GM12878 (cell line): Measurements from ENCODE around the gene CHAMP1. TPM values are rescaled to one million over a fixed set of nuclear protein-coding genes. Genes with fewer than 3 reads are reported as not detected.

Experiments
- ATAC-seq: fragments of 200-7000 bp; cut with Tn5 transposase; 3 replicates; pipeline ENCODE4 v1.9.1; 2020; ENCODE audit warnings: mild to moderate bottlenecking, moderate library complexity
- BruUV-seq: library from RNA; stranded (reverse); fragments of 400-500 nt; replicated peaks from 2 replicates; lab custom pipeline; 2021; lab: Mats Ljungman, UMichigan
- CTCF ChIA-PET: fragments of 300-600 bp; sonication (Branson Sonifier 250); formaldehyde crosslinking; extraction: SDS; loops from one replicate; lab custom pipeline; 2021; ENCODE audit warnings: inconsistent platforms; lab: Yijun Ruan, JAX
- POLR2A ChIA-PET: fragments of 350-600 bp; formaldehyde crosslinking; extraction: SDS; loops from one replicate; lab custom pipeline; 2021; ENCODE audit warnings: inconsistent platforms; lab: Charles Lee
- RAD21 ChIA-PET: fragments of 300-600 bp; sonication (Branson Sonifier 250); formaldehyde crosslinking; loops from one replicate; lab custom pipeline; 2023; ENCODE audit warnings: antibody characterized with exemption; ENCODE audit not compliant: unreplicated experiment; lab: Charles Lee
- SMC1A ChIA-PET: fragments of 300-600 bp; sonication (Branson Sonifier 250); formaldehyde crosslinking; loops from one replicate; lab custom pipeline; 2023; ENCODE audit not compliant: unreplicated experiment, uncharacterized antibody; lab: Charles Lee
- DNase-seq: peaks from one replicate; pipeline ENCODE4 v3.0.0-alpha.2; 2011; ENCODE audit warnings: low read depth, low spot score
- FAIRE-seq: peaks from 3 replicates; lab custom pipeline; 2011; peaks lifted over from hg19 to GRCh38; lab: Jason Lieb, UNC
- H2AFZ ChIP-seq: 2 replicates; pipeline ENCODE4 v1.6.0; 2011; ENCODE audit warnings: low read depth, low read length, control low read depth; ENCODE audit not compliant: control insufficient read depth
- H3K27ac ChIP-seq: 2 replicates; pipeline ENCODE4 v1.5.1; 2011; ENCODE audit warnings: control low read depth; ENCODE audit not compliant: control insufficient read depth, insufficient read depth
- H3K27me3 ChIP-seq, 2 experiments: replicated peaks in 1 of 2; 2 replicates each; pipeline versions ENCODE4 v1.6.0 to v1.6.1; 2011; ENCODE audit warnings: low read length in 1 of 2; ENCODE audit not compliant: control insufficient read depth in 2 of 2, insufficient read depth in 2 of 2
- H3K36me3 ChIP-seq, 2 experiments: 2 replicates each; pipeline ENCODE4 v1.5.1; 2011; ENCODE audit warnings: low read length in 1 of 2; ENCODE audit not compliant: control insufficient read depth in 2 of 2, insufficient read depth in 2 of 2
- H3K4me1 ChIP-seq: 2 replicates; pipeline ENCODE4 v1.6.1; 2011; ENCODE audit warnings: mild to moderate bottlenecking, low read length, moderate library complexity, mixed read lengths; ENCODE audit not compliant: control insufficient read depth, insufficient read depth
- H3K4me2 ChIP-seq: 2 replicates; pipeline ENCODE4 v1.6.0; 2011; ENCODE audit warnings: control low read depth; ENCODE audit not compliant: control insufficient read depth, insufficient read depth
- H3K4me3 ChIP-seq: fragments of 200-600 bp; sonication (generic); 2 replicates; pipeline ENCODE4 v1.5.1; 2016
- H3K79me2 ChIP-seq: 2 replicates; pipeline ENCODE4 v1.6.0; 2011; ENCODE audit warnings: low read length; ENCODE audit not compliant: control insufficient read depth, insufficient read depth
- H3K9ac ChIP-seq: 2 replicates; pipeline ENCODE4 v1.8.0; 2011; ENCODE audit warnings: low read length, control low read depth, mixed read lengths; ENCODE audit not compliant: control insufficient read depth, insufficient read depth
- H3K9me3 ChIP-seq: replicated peaks from 3 replicates; pipeline ENCODE4 v1.5.1; 2011; ENCODE audit warnings: mild to moderate bottlenecking, low read length; ENCODE audit not compliant: control insufficient read depth, insufficient read depth
- H4K20me1 ChIP-seq: 2 replicates; pipeline ENCODE4 v1.6.0; 2011; ENCODE audit not compliant: control insufficient read depth, insufficient read depth
- CHD2 ChIP-seq: IDR thresholded peaks from 2 replicates; pipeline ENCODE4 v1.6.1; 2011; ENCODE audit warnings: low read depth, low read length, improper control_type of control experiment, borderline replicate concordance
- EED ChIP-seq: sonication (generic); IDR thresholded peaks from 2 replicates; pipeline ENCODE4 v1.6.1; 2016; ENCODE audit warnings: antibody characterized with exemption, low read depth
- FOS ChIP-seq: IDR thresholded peaks from 3 replicates; pipeline ENCODE4 v1.6.1; 2011; ENCODE audit warnings: borderline replicate concordance; ENCODE audit not compliant: insufficient read length; ENCODE audit errors: extremely low read depth
- GATAD2B ChIP-seq: fragments of 450-650 bp; conservative IDR thresholded peaks from 2 replicates; pipeline ENCODE4 v1.6.1; 2017; ENCODE audit warnings: low read depth, mild to moderate bottlenecking, moderate library complexity
- IRF5 ChIP-seq: fragments of 450-650 bp; IDR thresholded peaks from 2 replicates; pipeline ENCODE4 v1.6.1; 2017; ENCODE audit warnings: borderline replicate concordance
- JUND ChIP-seq: IDR thresholded peaks from 2 replicates; pipeline ENCODE4 v1.6.1; 2012; ENCODE audit warnings: low read depth, mild to moderate bottlenecking, low read length, improper control_type of control experiment, moderate library complexity
- NRF1 ChIP-seq: conservative IDR thresholded peaks from 2 replicates; pipeline ENCODE4 v1.6.1; 2011; ENCODE audit warnings: mild to moderate bottlenecking, low read depth, low read length, improper control_type of control experiment
- PAX5 ChIP-seq: IDR thresholded peaks from 2 replicates; pipeline ENCODE4 v1.6.1; 2011; ENCODE audit warnings: low read depth, low read length, borderline replicate concordance
- POLR2A ChIP-seq: IDR thresholded peaks from 2 replicates; pipeline ENCODE4 v1.6.1; 2011; ENCODE audit warnings: low read depth, mild to moderate bottlenecking, low read length
- POLR2AphosphoS5 ChIP-seq: IDR thresholded peaks from 2 replicates; pipeline ENCODE4 v1.6.1; 2011; ENCODE audit warnings: mild to moderate bottlenecking, low read length, inconsistent platforms
- RBBP5 ChIP-seq: fragments of 200-600 bp; sonication (generic); conservative IDR thresholded peaks from 2 replicates; pipeline ENCODE4 v1.6.1; 2016
- ZBTB33 ChIP-seq: fragments of 450-650 bp; IDR thresholded peaks from 2 replicates; pipeline ENCODE4 v1.6.1; 2017; ENCODE audit warnings: mild to moderate bottlenecking
- ZNF384 ChIP-seq: IDR thresholded peaks from 2 replicates; pipeline ENCODE4 v1.6.1; 2012; ENCODE audit warnings: low read depth, mild to moderate bottlenecking, low read length, improper control_type of control experiment, borderline replicate concordance
- ZZZ3 ChIP-seq: IDR thresholded peaks from 2 replicates; pipeline ENCODE4 v1.6.1; 2011; ENCODE audit warnings: low read depth; ENCODE audit not compliant: control insufficient read depth, insufficient read length
- WGBS: methylation state at CpG from one replicate; pipeline ENCODE4 v1.1.6; 2016; ENCODE audit warnings: low lambda C conversion rate; ENCODE audit not compliant: insufficient replicate concordance, insufficient coverage; ENCODE audit errors: missing lambda C conversion rate; 5-methylcytosine and 5-hydroxymethylcytosine counted together
- in situ Hi-C: fragments of 300-500 bp; cut with MboI; formaldehyde crosslinking; loops from 9 replicates; pipeline ENCODE4 v1.14.3; 2018; ENCODE audit warnings: mixed read lengths
- intact Hi-C: fragments of 100-400 bp; cut with micrococcal nuclease; formaldehyde crosslinking; loops from one replicate; pipeline ENCODE4 v1.14.2; 2022; ENCODE audit not compliant: unreplicated experiment
- polyA plus RNA-seq, 11 experiments: library from polyadenylated mRNA; depleted of rRNA in 4 of 11; unstranded in 6 of 11; stranded (reverse) in 5 of 11; fragments of >200 nt; fragmentation: Nextera tagmentation in 4 of 11; fragmentation: Illumina TruSeq in 1 of 11; extraction: Ambion mirVana in 4 of 11; extraction: Trizol in 1 of 11; gene quantifications; 1 replicate in 1 of 11; 2 replicates in 10 of 11; pipeline versions ENCODE4 v1.2.1 to v1.2.3, GENCODE V29; 2011 to 2016; ENCODE audit warnings: inconsistent platforms in 2 of 11, missing spikeins in 2 of 11, low read depth in 1 of 11
- total RNA-seq, 4 experiments: library from RNA; depleted of rRNA in 3 of 4; stranded (reverse); fragments of >200 nt in 3 of 4; fragmentation: Illumina TruSeq in 1 of 4; extraction: Trizol in 1 of 4; gene quantifications; 2 replicates each; pipeline versions ENCODE4 v1.2.1 to v1.2.3, GENCODE V29; 2013 to 2021

Gene CHAMP1
- total and polyA plus RNA-seq, 10 of the 15 experiments (the other 5 are each of a cell fraction or from before 2014, with no cell fraction given): 1.1 to 54.8 (median 23.9) TPM

DNA sequence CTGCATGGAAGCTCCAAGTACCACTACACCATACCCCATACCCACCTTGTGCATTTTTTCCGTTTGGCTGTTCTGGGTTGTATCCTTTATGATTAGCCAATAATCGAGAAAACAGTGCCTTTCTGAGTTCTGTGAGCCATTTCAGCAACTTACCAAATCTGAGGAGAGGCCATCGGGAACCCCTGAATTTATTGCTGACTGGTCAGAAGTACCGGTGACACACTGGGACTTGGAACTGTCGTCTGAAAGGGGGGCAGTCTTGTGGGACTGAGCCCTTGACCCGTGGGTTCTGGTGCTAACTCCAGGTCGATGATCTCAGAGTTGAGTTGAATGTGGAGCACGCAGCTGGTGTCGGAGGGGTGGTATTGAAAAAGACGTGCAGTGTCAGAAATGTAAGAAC lies 17.9 kb upstream of the CHAMP1 start:
- DNase-seq: no peak
- ChIA-PET SMC1A (no interaction called here), POLR2A (interaction anchor here (1.2 kb wide), 1 partner anchor 17 kb away, joined by 4 read pairs; no protein-coding TSS in a partner anchor), CTCF (no interaction called here), RAD21 (interaction anchor here (1.4 kb wide), 1 partner anchor 17 kb away, joined by 3 read pairs; the partner anchor contains the start of gene CHAMP1)
- 30% methylated on average over 10 of the region's 10 CpGs for WGBS
- Histone ChIP-seq H3K27ac (peak overlapping the region; percentile 82), H3K9ac (peak overlapping the region; percentile 39; the same call in 1 of the 2 replicates), H3K4me2 (peak overlapping the region; percentile 69), H2AFZ (peak overlapping the region; percentile 41), H3K4me3 (peak overlapping the region; percentile 7; the same call in 1 of the 2 replicates), H3K36me3 (peaks cover 6 to 30% of the 10 kb centered on the region in 2 experiments), H3K9me3 (no peaks in the 10 kb centered on the region), H3K4me1 (peaks cover 45% of the 10 kb centered on the region), H4K20me1 (no peaks in the 10 kb centered on the region), H3K27me3 (no peaks in the 10 kb centered on the region), H3K79me2 (peaks cover 5% of the 10 kb centered on the region)
- ATAC-seq: no peak
- BruUV-seq: no TSS peak
- TF ChIP-seq ZNF384 (no peak), NRF1 (no peak), JUND (no peak), ZZZ3 (no peak), POLR2A (0 out of 2 replicates have a peak, but pooled peaks have one; percentile 16), FOS (no peak), RBBP5 (no peak)
- in situ Hi-C loops: no loop called here
- FAIRE-seq: peak; percentile 74
- intact Hi-C loops: no loop called here

DNA sequence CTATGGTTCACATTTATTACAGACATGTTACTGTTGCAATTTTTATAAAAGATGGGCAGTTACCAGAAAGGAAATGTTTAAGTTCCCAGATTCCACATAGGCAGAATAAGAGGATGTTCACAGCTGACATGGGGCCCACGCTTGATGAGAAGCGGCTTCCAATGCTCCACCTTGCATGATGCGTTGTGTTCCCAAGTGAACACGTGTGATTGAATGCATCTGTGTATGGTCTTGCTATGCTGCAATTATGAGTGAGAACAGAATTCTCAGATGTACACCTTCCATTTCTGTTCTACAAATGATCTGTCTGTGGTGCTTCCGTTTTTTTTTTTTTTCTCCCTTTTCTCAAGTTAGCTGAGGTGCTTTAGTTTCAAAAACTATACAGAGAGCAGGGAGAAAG lies 17.4 kb upstream of the CHAMP1 start:
- RAD21 ChIA-PET: interaction anchor here (1.4 kb wide), 1 partner anchor 17 kb away, joined by 3 read pairs; the partner anchor contains the start of gene CHAMP1
- peaks cover 5% of the 10 kb centered on the region for H3K79me2 ChIP-seq
- WGBS: 1% methylated on average over 5 of the region's 5 CpGs
- H3K4me2 ChIP-seq: peak overlapping the region; percentile 69
- H3K36me3 ChIP-seq: peaks cover 6 to 29% of the 10 kb centered on the region in 2 experiments
- H3K9ac ChIP-seq: peak overlapping the region; percentile 44
- H3K27ac ChIP-seq: peak overlapping the region; percentile 82
- CTCF ChIA-PET: no interaction called here
- POLR2A ChIA-PET: interaction anchor here (1.2 kb wide), 1 partner anchor 17 kb away, joined by 4 read pairs; no protein-coding TSS in a partner anchor
- no peaks in the 10 kb centered on the region for H3K27me3 ChIP-seq
- ATAC-seq: peak; percentile 33
- in situ Hi-C loops (no loop called here), intact Hi-C loops (no loop called here)
- H3K4me3 ChIP-seq: no peak overlapping the region
- no TSS peak for BruUV-seq
- peak overlapping the region; percentile 41 for H2AFZ ChIP-seq
- no peaks in the 10 kb centered on the region for H4K20me1 ChIP-seq
- peaks cover 45% of the 10 kb centered on the region for H3K4me1 ChIP-seq
- FAIRE-seq: peak; percentile 83
- no peaks in the 10 kb centered on the region for H3K9me3 ChIP-seq
- no peak for DNase-seq
- SMC1A ChIA-PET: no interaction called here
- TF ChIP-seq FOS (no peak), CHD2 (no peak), POLR2AphosphoS5 (no peak), EED (peak; percentile 54), PAX5 (no peak), GATAD2B (no peak), ZBTB33 (no peak), IRF5 (no peak)
